ENCODE results near the gene POLR2F.

DNA sequence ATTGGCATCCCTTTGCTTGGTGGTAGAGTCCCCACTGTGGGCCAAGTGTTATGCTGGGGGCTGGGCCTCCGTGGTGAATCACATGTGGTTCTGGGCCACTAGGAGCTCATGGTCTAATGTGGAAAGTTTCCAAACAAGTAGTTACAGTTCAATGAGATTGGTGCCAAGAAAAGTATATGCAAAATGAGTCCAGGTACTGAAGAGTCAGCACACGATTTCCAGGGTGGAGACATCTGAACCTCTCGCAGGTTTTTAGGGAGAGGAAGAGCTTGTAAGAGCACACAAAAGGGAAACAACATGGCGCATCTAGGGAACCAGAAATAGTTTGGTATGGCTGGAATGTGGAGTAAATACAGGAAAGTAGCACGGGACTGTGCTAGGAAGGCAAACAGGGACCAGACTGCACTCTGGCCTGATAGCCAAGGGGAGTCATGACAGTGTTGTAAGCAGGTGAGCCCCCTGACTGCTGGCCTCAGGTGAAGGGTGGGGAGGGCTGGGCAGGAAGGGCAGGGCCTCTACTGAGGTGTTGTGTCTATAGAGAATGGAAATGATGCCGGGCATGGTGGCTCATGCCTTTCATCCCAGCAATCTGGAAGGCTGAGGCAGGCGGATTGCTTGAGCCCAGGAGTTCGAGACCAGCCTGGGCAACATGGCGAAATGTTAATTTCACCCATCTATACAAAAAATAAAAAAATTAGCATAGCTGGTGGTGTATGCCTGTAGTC, 12.6 kb downstream of the POLR2F start:
- TF ChIP-seq, protein P1, sequence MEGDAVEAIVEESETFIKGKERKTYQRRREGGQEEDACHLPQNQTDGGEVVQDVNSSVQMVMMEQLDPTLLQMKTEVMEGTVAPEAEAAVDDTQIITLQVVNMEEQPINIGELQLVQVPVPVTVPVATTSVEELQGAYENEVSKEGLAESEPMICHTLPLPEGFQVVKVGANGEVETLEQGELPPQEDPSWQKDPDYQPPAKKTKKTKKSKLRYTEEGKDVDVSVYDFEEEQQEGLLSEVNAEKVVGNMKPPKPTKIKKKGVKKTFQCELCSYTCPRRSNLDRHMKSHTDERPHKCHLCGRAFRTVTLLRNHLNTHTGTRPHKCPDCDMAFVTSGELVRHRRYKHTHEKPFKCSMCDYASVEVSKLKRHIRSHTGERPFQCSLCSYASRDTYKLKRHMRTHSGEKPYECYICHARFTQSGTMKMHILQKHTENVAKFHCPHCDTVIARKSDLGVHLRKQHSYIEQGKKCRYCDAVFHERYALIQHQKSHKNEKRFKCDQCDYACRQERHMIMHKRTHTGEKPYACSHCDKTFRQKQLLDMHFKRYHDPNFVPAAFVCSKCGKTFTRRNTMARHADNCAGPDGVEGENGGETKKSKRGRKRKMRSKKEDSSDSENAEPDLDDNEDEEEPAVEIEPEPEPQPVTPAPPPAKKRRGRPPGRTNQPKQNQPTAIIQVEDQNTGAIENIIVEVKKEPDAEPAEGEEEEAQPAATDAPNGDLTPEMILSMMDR (IDR thresholded peaks at IDR 0.05) = no peak
- TF ChIP-seq, protein P2, sequence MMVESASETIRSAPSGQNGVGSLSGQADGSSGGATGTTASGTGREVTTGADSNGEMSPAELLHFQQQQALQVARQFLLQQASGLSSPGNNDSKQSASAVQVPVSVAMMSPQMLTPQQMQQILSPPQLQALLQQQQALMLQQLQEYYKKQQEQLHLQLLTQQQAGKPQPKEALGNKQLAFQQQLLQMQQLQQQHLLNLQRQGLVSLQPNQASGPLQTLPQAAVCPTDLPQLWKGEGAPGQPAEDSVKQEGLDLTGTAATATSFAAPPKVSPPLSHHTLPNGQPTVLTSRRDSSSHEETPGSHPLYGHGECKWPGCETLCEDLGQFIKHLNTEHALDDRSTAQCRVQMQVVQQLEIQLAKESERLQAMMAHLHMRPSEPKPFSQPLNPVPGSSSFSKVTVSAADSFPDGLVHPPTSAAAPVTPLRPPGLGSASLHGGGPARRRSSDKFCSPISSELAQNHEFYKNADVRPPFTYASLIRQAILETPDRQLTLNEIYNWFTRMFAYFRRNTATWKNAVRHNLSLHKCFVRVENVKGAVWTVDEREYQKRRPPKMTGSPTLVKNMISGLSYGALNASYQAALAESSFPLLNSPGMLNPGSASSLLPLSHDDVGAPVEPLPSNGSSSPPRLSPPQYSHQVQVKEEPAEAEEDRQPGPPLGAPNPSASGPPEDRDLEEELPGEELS (CRISPR knock-in tag; IDR thresholded peaks at IDR 0.05) = no peak
- TF ChIP-seq, protein P3, sequence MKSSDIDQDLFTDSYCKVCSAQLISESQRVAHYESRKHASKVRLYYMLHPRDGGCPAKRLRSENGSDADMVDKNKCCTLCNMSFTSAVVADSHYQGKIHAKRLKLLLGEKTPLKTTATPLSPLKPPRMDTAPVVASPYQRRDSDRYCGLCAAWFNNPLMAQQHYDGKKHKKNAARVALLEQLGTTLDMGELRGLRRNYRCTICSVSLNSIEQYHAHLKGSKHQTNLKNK (CRISPR knock-in tag; IDR thresholded peaks at IDR 0.05) = no peak
- TF ChIP-seq RORB (CRISPR knock-in tag; IDR thresholded peaks at IDR 0.05) = no peak
- TF ChIP-seq, protein P4, sequence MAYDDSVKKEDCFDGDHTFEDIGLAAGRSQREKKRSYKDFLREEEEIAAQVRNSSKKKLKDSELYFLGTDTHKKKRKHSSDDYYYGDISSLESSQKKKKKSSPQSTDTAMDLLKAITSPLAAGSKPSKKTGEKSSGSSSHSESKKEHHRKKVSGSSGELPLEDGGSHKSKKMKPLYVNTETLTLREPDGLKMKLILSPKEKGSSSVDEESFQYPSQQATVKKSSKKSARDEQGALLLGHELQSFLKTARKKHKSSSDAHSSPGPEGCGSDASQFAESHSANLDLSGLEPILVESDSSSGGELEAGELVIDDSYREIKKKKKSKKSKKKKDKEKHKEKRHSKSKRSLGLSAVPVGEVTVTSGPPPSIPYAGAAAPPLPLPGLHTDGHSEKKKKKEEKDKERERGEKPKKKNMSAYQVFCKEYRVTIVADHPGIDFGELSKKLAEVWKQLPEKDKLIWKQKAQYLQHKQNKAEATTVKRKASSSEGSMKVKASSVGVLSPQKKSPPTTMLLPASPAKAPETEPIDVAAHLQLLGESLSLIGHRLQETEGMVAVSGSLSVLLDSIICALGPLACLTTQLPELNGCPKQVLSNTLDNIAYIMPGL (CRISPR knock-in tag; IDR thresholded peaks at IDR 0.05) = no peak
- no peak for TF ChIP-seq ELF4 (CRISPR knock-in tag; IDR thresholded peaks at IDR 0.05; ENCODE audit: low read depth)
- no peak for TF ChIP-seq ZNF138 (CRISPR knock-in tag; conservative IDR thresholded peaks at IDR 0.05)

Data from WTC11 (cell line).